ENCODE measurements around the gene NSD1. TPM values are rescaled to one million over a fixed set of nuclear protein-coding genes. Genes with fewer than 3 reads are reported as not detected.

The NSD1 gene
- total RNA-seq, 1 experiment from 2014 or later: 58.8 TPM

DNA sequence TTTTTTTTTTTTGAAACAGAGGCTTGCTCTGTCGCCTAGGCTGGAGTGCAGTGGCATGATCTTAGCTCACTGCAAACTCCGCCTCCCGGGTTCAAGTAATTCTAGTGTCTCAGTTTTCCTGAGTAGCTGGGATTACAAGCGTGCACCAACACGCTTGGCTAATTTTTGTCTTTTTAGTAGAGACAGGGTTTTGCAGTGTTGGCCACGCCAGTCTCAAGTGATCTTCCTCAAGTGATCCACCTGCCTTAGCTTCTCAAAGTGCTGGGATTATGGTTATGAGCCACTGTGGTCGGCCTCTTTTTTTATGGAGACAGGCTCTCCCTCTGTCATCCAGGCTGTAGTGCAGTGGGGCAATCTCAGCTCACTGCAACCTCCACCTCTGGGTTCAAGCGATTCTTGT, 87.0 kb downstream of the NSD1 start:
- intact Hi-C loops (cut with micrococcal nuclease): no loop called here
- no TSS peak for BruUV-seq (replicated peaks)
- Histone ChIP-seq H3K9me2 (ENCODE audit: insufficient read depth) (no peaks in the 10 kb centered on the region), H3K27me3 (ENCODE audit: insufficient read depth, low read length) (no peaks in the 10 kb centered on the region), H4K20me1 (ENCODE audit: insufficient read depth) (no peaks in the 10 kb centered on the region), H3K79me2 (ENCODE audit: insufficient read depth, low read length) (peaks cover 88% of the 10 kb centered on the region), H3K4me2 (ENCODE audit: low read length) (no peak overlapping the region), H3K9me3 (ENCODE audit: control insufficient read depth in 1 of 2, insufficient read depth in 1 of 2, low read depth in 1 of 2, low read length in 2 of 2) (no peaks in the 10 kb centered on the region), H3K36me3 (ENCODE audit: control insufficient read depth in 1 of 2, insufficient read depth in 2 of 2, low read length in 2 of 2) (no peaks in the 10 kb centered on the region), H3K4me1 (ENCODE audit: control insufficient read depth in 1 of 2, insufficient read depth in 2 of 2, low read length in 2 of 2) (no peaks in the 10 kb centered on the region), H3K4me3 (replicated peaks in 1 of 2; ENCODE audit: low read depth in 1 of 2, low read length in 2 of 2) (no peak overlapping the region), H3K9ac (ENCODE audit: low read length) (no peak overlapping the region), H2AFZ (ENCODE audit: low read depth, low read length, poor library complexity, severe bottlenecking) (no peak overlapping the region), H3K27ac (ENCODE audit: low read depth, low read length) (no peak overlapping the region)
- ATAC-seq (no peak), DNase-seq (ENCODE audit: low read depth, low spot score) (no peak)
- CTCF ChIA-PET: no interaction called here
- RAD21 ChIA-PET (ENCODE audit: low non-redundant PET in 1 of 2, low total read pairs in 2 of 2, uncharacterized antibody in 2 of 2, unreplicated experiment in 2 of 2): no interaction called here
- POLR2A ChIA-PET: interaction anchor here (0.7 kb wide), 1 partner anchor 27 kb away, joined by 3 read pairs; no protein-coding TSS in a partner anchor
- TF ChIP-seq POLR2AphosphoS5 (IDR thresholded peaks at IDR 0.05; ENCODE audit: low read depth, low read length) (no peak), EZH2phosphoT487 (IDR thresholded peaks at IDR 0.05; ENCODE audit: borderline replicate concordance) (no peak), TCF7L2 (IDR thresholded peaks at IDR 0.05; ENCODE audit: borderline replicate concordance, extremely low read depth, insufficient read depth, insufficient read length) (no peak), JUND (IDR thresholded peaks at IDR 0.05) (no peak), ZBTB33 (IDR thresholded peaks at IDR 0.05; ENCODE audit: extremely low read depth, insufficient replicate concordance, low read length) (no peak), SP1 (IDR thresholded peaks at IDR 0.05; ENCODE audit: low read depth) (no peak), CTCF (IDR thresholded peaks at IDR 0.05 in 2 of 3, conservative IDR thresholded peaks at IDR 0.05 in 1 of 3; ENCODE audit: borderline replicate concordance in 1 of 3, insufficient read depth in 1 of 3, low read depth in 2 of 3, low read length in 2 of 3) (no peak), CEBPB (IDR thresholded peaks at IDR 0.05; ENCODE audit: low read depth) (no peak), POLR2A (IDR thresholded peaks at IDR 0.05; ENCODE audit: borderline replicate concordance, extremely low read depth, insufficient read depth, insufficient read length) (no peak), ZFX (IDR thresholded peaks at IDR 0.05) (no peak), RAD21 (IDR thresholded peaks at IDR 0.05; ENCODE audit: low read depth) (no peak), EGR1 (IDR thresholded peaks at IDR 0.05; ENCODE audit: low read depth) (no peak), SIN3A (IDR thresholded peaks at IDR 0.05; ENCODE audit: low read depth) (no peak), MAX (IDR thresholded peaks at IDR 0.05) (no peak)
- TF ChIP-seq, protein P1, sequence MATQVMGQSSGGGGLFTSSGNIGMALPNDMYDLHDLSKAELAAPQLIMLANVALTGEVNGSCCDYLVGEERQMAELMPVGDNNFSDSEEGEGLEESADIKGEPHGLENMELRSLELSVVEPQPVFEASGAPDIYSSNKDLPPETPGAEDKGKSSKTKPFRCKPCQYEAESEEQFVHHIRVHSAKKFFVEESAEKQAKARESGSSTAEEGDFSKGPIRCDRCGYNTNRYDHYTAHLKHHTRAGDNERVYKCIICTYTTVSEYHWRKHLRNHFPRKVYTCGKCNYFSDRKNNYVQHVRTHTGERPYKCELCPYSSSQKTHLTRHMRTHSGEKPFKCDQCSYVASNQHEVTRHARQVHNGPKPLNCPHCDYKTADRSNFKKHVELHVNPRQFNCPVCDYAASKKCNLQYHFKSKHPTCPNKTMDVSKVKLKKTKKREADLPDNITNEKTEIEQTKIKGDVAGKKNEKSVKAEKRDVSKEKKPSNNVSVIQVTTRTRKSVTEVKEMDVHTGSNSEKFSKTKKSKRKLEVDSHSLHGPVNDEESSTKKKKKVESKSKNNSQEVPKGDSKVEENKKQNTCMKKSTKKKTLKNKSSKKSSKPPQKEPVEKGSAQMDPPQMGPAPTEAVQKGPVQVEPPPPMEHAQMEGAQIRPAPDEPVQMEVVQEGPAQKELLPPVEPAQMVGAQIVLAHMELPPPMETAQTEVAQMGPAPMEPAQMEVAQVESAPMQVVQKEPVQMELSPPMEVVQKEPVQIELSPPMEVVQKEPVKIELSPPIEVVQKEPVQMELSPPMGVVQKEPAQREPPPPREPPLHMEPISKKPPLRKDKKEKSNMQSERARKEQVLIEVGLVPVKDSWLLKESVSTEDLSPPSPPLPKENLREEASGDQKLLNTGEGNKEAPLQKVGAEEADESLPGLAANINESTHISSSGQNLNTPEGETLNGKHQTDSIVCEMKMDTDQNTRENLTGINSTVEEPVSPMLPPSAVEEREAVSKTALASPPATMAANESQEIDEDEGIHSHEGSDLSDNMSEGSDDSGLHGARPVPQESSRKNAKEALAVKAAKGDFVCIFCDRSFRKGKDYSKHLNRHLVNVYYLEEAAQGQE (IDR thresholded peaks at IDR 0.05; ENCODE audit: low read depth): no peak

All from HCT116 (cell line).